Measurements from ENCODE around the gene CFHR4.
"Not testable (repeated sequence)": the region's sequence is repeated elsewhere in the genome, so short reads cannot be mapped to it uniquely, and the experiment has no call there.

The CFHR4 gene

GRCh38 chr1:196941474-196941873 is 53.6 kb downstream of the CFHR4 start:
- DNase-seq = not testable (repeated sequence)

- DNase-seq = not testable (repeated sequence)
These were observed 55.7 kb downstream of the CFHR4 start, which contains the start of gene CFHR2 for GRCh38 chr1:196943568-196943967. CFHR2 (plus strand) TSS chr1:196943738; CDS start chr1:196943881, 143 bp downstream.

GRCh38 chr1:196951711-196952394 is 64.0 kb downstream of the CFHR4 start:
- no peak for DNase-seq

GRCh38 chr1:196954778-196955177 is 66.9 kb downstream of the CFHR4 start:
- no peak for DNase-seq

- DNase-seq = no peak
These were observed 68.1 kb downstream of the CFHR4 start for GRCh38 chr1:196955926-196956325.

GRCh38 chr1:196960854-196961253 is 73.0 kb downstream of the CFHR4 start:
- DNase-seq = no peak

All from fibroblast of skin of back (primary cell).